Stimulated activated naive CD4-positive, alpha-beta T cell (primary cell): ENCODE measurements around the gene CDC123.

Experiments used
- DNase-seq, 6 experiments: peaks; one replicate each; lab custom pipeline; 2025; lab: John Stamatoyannopoulos, UW

Gene CDC123

DNA sequence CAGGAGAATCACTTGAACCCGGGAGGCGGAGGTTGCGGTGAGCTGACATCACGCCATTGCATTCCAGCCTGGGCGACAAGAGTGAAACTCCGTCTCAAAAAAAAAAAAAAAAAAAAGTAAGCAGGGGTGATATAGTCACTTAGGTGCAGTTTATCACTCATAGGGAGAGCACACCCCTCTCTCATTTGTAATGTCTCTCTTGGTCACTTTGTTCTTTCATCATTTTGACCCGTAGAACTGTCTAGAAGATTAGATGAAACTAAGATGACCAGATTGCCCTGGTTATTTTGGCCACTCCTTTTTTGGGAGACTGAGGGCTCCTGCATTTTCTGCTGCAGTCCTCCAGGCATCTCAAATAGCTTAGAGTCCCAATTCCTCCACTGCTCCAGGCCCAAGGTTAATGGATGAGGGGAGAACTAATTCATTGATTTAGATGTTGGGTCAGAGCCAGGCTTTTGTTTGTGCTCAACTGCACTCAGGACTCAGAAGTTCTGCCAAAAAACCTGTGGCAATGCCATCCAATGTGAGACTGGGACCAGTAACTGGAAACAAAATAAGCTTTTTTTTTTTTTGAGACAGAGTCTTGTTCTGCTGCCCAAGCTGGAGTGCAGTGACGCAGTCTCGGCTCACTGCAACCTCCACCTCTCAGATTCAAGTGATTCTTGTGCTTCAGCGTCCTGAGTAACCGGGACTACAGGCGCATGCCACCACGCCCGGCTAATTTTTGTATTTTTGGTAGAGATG, 103.4 kb downstream of the CDC123 start:
- DNase-seq: no peak
